ENCODE data around the gene SORCS2.

DNA sequence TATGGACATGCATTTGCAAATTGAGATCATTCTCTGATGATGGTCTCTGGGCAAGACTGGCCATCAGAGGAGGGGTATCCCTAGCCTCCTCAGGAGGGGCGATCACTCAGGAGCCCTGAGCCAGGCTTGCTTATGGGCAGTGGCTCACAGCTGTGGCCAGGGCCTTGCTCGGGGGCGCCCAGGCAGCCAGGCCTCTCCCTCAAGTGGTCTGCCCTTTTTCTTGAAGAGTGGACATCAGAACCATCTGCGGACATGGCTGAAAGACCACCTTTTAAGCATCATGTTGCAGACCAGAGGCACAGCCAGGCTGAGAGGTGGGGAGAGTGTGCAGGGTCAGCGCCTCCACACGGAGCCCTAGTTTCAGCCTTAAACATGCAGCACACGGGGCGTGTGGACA, 349.1 kb downstream of the SORCS2 start:
- TF ChIP-seq ZNF510 (CRISPR knock-in tag; IDR thresholded peaks at IDR 0.05; ENCODE audit: low read depth) (no peak), MBD4 (IDR thresholded peaks at IDR 0.05; ENCODE audit: borderline replicate concordance, low read length) (no peak), RNF2 (conservative IDR thresholded peaks at IDR 0.05; ENCODE audit: low read depth) (no peak), MXI1 (IDR thresholded peaks at IDR 0.05; ENCODE audit: borderline replicate concordance, low read depth, low read length) (no peak), ZNF367 (CRISPR knock-in tag; IDR thresholded peaks at IDR 0.05; ENCODE audit: borderline replicate concordance) (no peak), SETDB1 (CRISPR knock-in tag; IDR thresholded peaks at IDR 0.05; ENCODE audit: borderline replicate concordance) (no peak), RAD21 (CRISPR knock-in tag; IDR thresholded peaks at IDR 0.05) (no peak)
- TF ChIP-seq, protein P1, sequence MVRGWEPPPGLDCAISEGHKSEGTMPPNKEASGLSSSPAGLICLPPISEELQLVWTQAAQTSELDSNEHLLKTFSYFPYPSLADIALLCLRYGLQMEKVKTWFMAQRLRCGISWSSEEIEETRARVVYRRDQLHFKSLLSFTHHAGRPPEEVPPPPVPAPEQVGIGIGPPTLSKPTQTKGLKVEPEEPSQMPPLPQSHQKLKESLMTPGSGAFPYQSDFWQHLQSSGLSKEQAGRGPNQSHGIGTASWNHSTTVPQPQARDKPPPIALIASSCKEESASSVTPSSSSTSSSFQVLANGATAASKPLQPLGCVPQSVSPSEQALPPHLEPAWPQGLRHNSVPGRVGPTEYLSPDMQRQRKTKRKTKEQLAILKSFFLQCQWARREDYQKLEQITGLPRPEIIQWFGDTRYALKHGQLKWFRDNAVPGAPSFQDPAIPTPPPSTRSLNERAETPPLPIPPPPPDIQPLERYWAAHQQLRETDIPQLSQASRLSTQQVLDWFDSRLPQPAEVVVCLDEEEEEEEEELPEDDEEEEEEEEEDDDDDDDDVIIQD (CRISPR knock-in tag; IDR thresholded peaks at IDR 0.05; ENCODE audit: low read depth) = no peak
- TF ChIP-seq, protein P2, sequence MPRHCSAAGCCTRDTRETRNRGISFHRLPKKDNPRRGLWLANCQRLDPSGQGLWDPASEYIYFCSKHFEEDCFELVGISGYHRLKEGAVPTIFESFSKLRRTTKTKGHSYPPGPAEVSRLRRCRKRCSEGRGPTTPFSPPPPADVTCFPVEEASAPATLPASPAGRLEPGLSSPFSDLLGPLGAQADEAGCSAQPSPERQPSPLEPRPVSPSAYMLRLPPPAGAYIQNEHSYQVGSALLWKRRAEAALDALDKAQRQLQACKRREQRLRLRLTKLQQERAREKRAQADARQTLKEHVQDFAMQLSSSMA (CRISPR knock-in tag; IDR thresholded peaks at IDR 0.05) = no peak
